HCT116 (cell line): ENCODE data around the gene CD84. TPM values are rescaled to one million over a fixed set of nuclear protein-coding genes. Genes with fewer than 3 reads are reported as not detected.

Experiments
- ATAC-seq: fragments of 200-7000 bp; cut with Tn5 transposase; 2 replicates; pipeline ENCODE4 v1.9.1; 2020; ENCODE audit warnings: mild to moderate bottlenecking, moderate library complexity
- BruUV-seq: library from RNA; stranded (reverse); fragments of 400-500 nt; replicated peaks from 2 replicates; lab custom pipeline; 2021; lab: Mats Ljungman, UMichigan
- CTCF ChIA-PET: fragments of 300-600 bp; sonication (Branson Sonifier 250); formaldehyde crosslinking; loops from one replicate; lab custom pipeline; 2021; ENCODE audit warnings: antibody characterized with exemption; lab: Charles Lee
- POLR2A ChIA-PET: fragments of 300-600, 350-600 bp; sonication (Branson Sonifier 250); formaldehyde crosslinking; loops from one replicate; lab custom pipeline; 2021; ENCODE audit warnings: antibody characterized with exemption; lab: Charles Lee
- RAD21 ChIA-PET, 2 experiments: fragments of 300-600 bp; sonication (Branson Sonifier 250); formaldehyde crosslinking; loops; one replicate each; lab custom pipeline; 2023; ENCODE audit warnings: low total read pairs in 2 of 2; ENCODE audit not compliant: uncharacterized antibody in 2 of 2, unreplicated experiment in 2 of 2, low non-redundant PET in 1 of 2; lab: Charles Lee
- DNase-seq: peaks from one replicate; pipeline ENCODE4 v3.0.0-alpha.2; 2010; ENCODE audit warnings: low read depth, low spot score
- H2AFZ ChIP-seq: fragments of 200-600 bp; shearing (Covaris generic), sonication (generic); 2 replicates; pipeline ENCODE4 v1.6.1; 2017; ENCODE audit warnings: low read depth, mixed run types, mixed read lengths, antibody characterized with exemption, low read length; ENCODE audit not compliant: poor library complexity, severe bottlenecking
- H3K27ac ChIP-seq: 2 replicates; pipeline ENCODE4 v1.5.1; 2012; ENCODE audit warnings: low read depth, low read length
- H3K27me3 ChIP-seq: fragments of 200-600 bp; sonication (generic); 2 replicates; pipeline ENCODE4 v1.6.1; 2016; ENCODE audit warnings: mixed run types, low read length, mixed read lengths; ENCODE audit not compliant: insufficient read depth
- H3K36me3 ChIP-seq, 2 experiments: fragments of 200-500 bp in 1 of 2; fragments of 200-600 bp in 1 of 2; sonication (Bioruptor generic) in 1 of 2; sonication (generic) in 1 of 2; 2 replicates each; pipeline versions ENCODE4 v1.5.1 to v1.6.1; 2014 to 2016; ENCODE audit warnings: low read length in 2 of 2, inconsistent platforms in 1 of 2, mixed read lengths in 1 of 2, mixed run types in 1 of 2; ENCODE audit not compliant: insufficient read depth in 2 of 2, control insufficient read depth in 1 of 2
- H3K4me1 ChIP-seq, 2 experiments: fragments of 200-600 bp in 1 of 2; sonication (generic) in 1 of 2; 2 replicates each; pipeline versions ENCODE4 v1.5.1 to v1.6.1; 2012 to 2017; ENCODE audit warnings: low read length in 2 of 2, inconsistent platforms in 1 of 2, mild to moderate bottlenecking in 1 of 2, mixed read lengths in 1 of 2, mixed run types in 1 of 2, moderate library complexity in 1 of 2; ENCODE audit not compliant: insufficient read depth in 2 of 2, control insufficient read depth in 1 of 2
- H3K4me2 ChIP-seq: fragments of 200-600 bp; sonication (generic); 2 replicates; pipeline ENCODE4 v1.6.1; 2017; ENCODE audit warnings: mixed run types, low read length, mixed read lengths
- H3K4me3 ChIP-seq, 2 experiments: fragments of 200-600 bp in 1 of 2; sonication (generic) in 1 of 2; replicated peaks in 1 of 2; 2 replicates each; pipeline ENCODE4 v1.5.1; 2011 to 2016; ENCODE audit warnings: low read length in 2 of 2, control low read depth in 1 of 2, low read depth in 1 of 2, mild to moderate bottlenecking in 1 of 2, mixed read lengths in 1 of 2, mixed run types in 1 of 2
- H3K79me2 ChIP-seq: fragments of 200-600 bp; sonication (generic); 2 replicates; pipeline ENCODE4 v1.6.1; 2017; ENCODE audit warnings: mild to moderate bottlenecking, mixed run types, low read length, moderate library complexity, mixed read lengths; ENCODE audit not compliant: insufficient read depth
- H3K9ac ChIP-seq: fragments of 200-600 bp; sonication (generic); 2 replicates; pipeline ENCODE4 v1.6.1; 2016; ENCODE audit warnings: low read length, mixed read lengths
- H3K9me2 ChIP-seq: fragments of 200-600 bp; sonication (generic), shearing (Covaris generic); 2 replicates; pipeline ENCODE4 v1.6.1; 2017; ENCODE audit warnings: mixed run types, mild to moderate bottlenecking, moderate library complexity; ENCODE audit not compliant: insufficient read depth
- H3K9me3 ChIP-seq, 2 experiments: fragments of 200-500 bp in 1 of 2; fragments of 200-600 bp in 1 of 2; sonication (Bioruptor generic) in 1 of 2; sonication (generic) in 1 of 2; 2 replicates each; pipeline ENCODE4 v1.6.1; 2014 to 2017; ENCODE audit warnings: low read length in 2 of 2, mixed read lengths in 2 of 2, inconsistent platforms in 1 of 2, low read depth in 1 of 2, mild to moderate bottlenecking in 1 of 2, mixed run types in 1 of 2, moderate library complexity in 1 of 2; ENCODE audit not compliant: control insufficient read depth in 1 of 2, insufficient read depth in 1 of 2
- H4K20me1 ChIP-seq: fragments of 200-600 bp; sonication (generic), shearing (Covaris generic); 2 replicates; pipeline ENCODE4 v1.6.1; 2017; ENCODE audit warnings: mixed run types, mild to moderate bottlenecking, moderate library complexity; ENCODE audit not compliant: insufficient read depth
- ATF3 ChIP-seq: IDR thresholded peaks from 2 replicates; pipeline ENCODE4 v1.6.1; 2012
- POLR2A ChIP-seq: IDR thresholded peaks from 2 replicates; pipeline ENCODE4 v1.7.0; 2011; ENCODE audit warnings: borderline replicate concordance; ENCODE audit not compliant: insufficient read depth, insufficient read length; ENCODE audit errors: extremely low read depth
- YY1 ChIP-seq: IDR thresholded peaks from 2 replicates; pipeline ENCODE4 v1.6.1; 2011; ENCODE audit warnings: low read length, low read depth, moderate library complexity, mild to moderate bottlenecking; ENCODE audit not compliant: insufficient replicate concordance; ENCODE audit errors: extremely low read depth
- intact Hi-C: fragments of 100-400 bp; cut with micrococcal nuclease; formaldehyde crosslinking; loops from 2 replicates; pipeline ENCODE4 v1.10.0; 2022
- total RNA-seq: library from RNA; stranded (reverse); gene quantifications from one replicate; pipeline ENCODE4 v1.2.1, GENCODE V29; 2021; ENCODE audit not compliant: unreplicated experiment

Gene CD84
- total RNA-seq, 1 experiment from 2014 or later, result 0.02 TPM

DNA sequence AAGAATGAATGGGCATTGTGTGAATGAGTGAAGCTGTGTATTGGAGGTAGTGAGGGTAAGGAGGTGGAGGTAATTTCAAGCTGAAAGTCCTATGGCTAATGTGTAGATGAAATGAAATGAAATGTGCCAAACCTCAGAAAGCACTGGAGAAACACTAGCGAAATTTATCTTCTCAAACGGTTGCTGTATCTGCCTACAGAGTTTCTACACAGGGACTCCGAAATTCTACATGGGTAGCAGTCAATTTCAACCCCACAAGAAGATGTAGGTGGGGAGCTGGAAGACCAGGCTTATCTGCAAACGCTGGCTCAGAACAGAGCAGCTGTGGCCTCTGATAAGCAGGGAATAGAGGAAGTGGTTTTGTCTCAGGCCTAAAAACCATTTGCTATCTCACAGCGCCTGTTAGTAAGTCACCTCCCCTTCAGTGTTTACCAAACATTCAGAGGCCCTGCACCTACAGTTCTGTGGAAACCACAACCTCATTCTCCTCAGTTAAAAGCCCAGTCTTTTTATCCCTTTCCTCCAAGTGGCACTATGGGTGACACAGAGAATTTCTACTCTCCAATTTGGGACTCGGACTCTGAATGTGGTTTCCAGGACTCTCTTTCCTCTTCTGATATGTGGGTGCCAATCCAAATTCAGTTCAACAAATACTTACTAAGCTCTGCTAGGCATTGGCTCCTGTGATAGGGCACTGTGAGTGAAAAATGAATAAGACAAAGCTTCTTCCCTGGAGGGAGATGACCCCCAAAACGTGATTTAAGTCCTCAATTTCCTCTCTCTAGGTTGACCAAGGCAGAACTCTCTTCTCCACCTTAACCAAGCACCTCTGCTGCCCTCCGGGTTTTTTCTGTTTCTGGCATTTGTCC, 39.1 kb downstream of the CD84 start:
- no peak for DNase-seq
- Histone ChIP-seq H3K36me3 (no peaks in the 10 kb centered on the region), H3K27ac (no peak overlapping the region), H3K4me3 (no peak overlapping the region), H3K79me2 (no peaks in the 10 kb centered on the region), H3K9me2 (no peaks in the 10 kb centered on the region), H3K4me2 (no peak overlapping the region), H3K9ac (no peak overlapping the region), H3K27me3 (no peaks in the 10 kb centered on the region), H3K9me3 (no peaks in the 10 kb centered on the region), H3K4me1 (no peaks in the 10 kb centered on the region; a peak in 1 of 4 replicates), H4K20me1 (no peaks in the 10 kb centered on the region), H2AFZ (no peak overlapping the region)
- POLR2A ChIA-PET, result no interaction called here
- CTCF ChIA-PET, result no interaction called here
- no peak for ATAC-seq
- RAD21 ChIA-PET, result no interaction called here
- BruUV-seq, result no TSS peak
- no peak for TF ChIP-seq ATF3
- TF ChIP-seq POLR2A, result no peak
- intact Hi-C loops, result no loop called here

- no peak for DNase-seq
- POLR2A ChIA-PET, result no interaction called here
- CTCF ChIA-PET, result no interaction called here
- Histone ChIP-seq H3K79me2 (no peaks in the 10 kb centered on the region), H3K4me1 (no peaks in the 10 kb centered on the region; a peak in 1 of 4 replicates), H4K20me1 (no peaks in the 10 kb centered on the region), H3K4me2 (no peak overlapping the region), H3K27me3 (no peaks in the 10 kb centered on the region), H3K36me3 (no peaks in the 10 kb centered on the region), H2AFZ (no peak overlapping the region), H3K9ac (no peak overlapping the region), H3K9me3 (no peaks in the 10 kb centered on the region), H3K27ac (no peak overlapping the region), H3K4me3 (no peak overlapping the region), H3K9me2 (no peaks in the 10 kb centered on the region)
- TF ChIP-seq YY1, result no peak
- intact Hi-C loops, result no loop called here
- RAD21 ChIA-PET, result no interaction called here
- no TSS peak for BruUV-seq
- ATAC-seq, result no peak
These were observed 39.7 kb downstream of the CD84 start for GRCh38 chr1:160539684-160539989.
